Stomach (tissue), 9 donors: ENCODE results near the gene FRY. TPM values are rescaled to one million over a fixed set of nuclear protein-coding genes. Genes with fewer than 3 reads are reported as not detected.

Experiments
- DNase-seq, 2 donors: peaks; one replicate each; pipeline versions ENCODE4 v3.0.0 to v3.0.0-alpha.2; 2013 to 2019
- H3K27ac ChIP-seq, 5 donors: fragments of 200-600 bp in 4 of 5; sonication (generic) in 4 of 5; one replicate each; pipeline ENCODE4 v1.5.1; 2013 to 2019; ENCODE audit warnings: mild to moderate bottlenecking in 1 of 5, moderate library complexity in 1 of 5
- H3K27me3 ChIP-seq, 3 donors: fragments of 200-600 bp; sonication (generic); one replicate each; pipeline ENCODE4 v1.5.1; 2017 to 2019; ENCODE audit warnings: mixed run types in 1 of 3
- H3K36me3 ChIP-seq, 4 donors: fragments of 200-600 bp; sonication (generic); 1 replicate in 3 of 4; 2 replicates in 1 of 4; pipeline ENCODE4 v1.5.1; 2016 to 2019
- H3K4me1 ChIP-seq, 4 donors: fragments of 200-600 bp; sonication (generic); one replicate each; pipeline ENCODE4 v1.5.1; 2016 to 2019
- H3K4me3 ChIP-seq, 4 donors: fragments of 200-600 bp; sonication (generic) in 3 of 4; one replicate each; pipeline ENCODE4 v1.5.1; 2016 to 2019; ENCODE audit warnings: mild to moderate bottlenecking in 1 of 4
- H3K9me3 ChIP-seq, 4 donors: fragments of 200-600 bp; sonication (generic); one replicate each; pipeline ENCODE4 v1.5.1; 2016 to 2019
- CTCF ChIP-seq, 7 experiments: fragments of 450-650 bp in 4 of 7; fragments of 200-600 bp in 3 of 7; sonication (generic) in 3 of 7; IDR thresholded peaks; one replicate each; pipeline ENCODE4 v1.5.1; 2016 to 2019; ENCODE audit warnings: antibody characterized with exemption in 7 of 7, control low read depth in 2 of 7, mild to moderate bottlenecking in 1 of 7
- EP300 ChIP-seq: sonication (generic); formaldehyde crosslinking; IDR thresholded peaks from one replicate; pipeline ENCODE4 v1.6.1; 2017; ENCODE audit warnings: antibody characterized with exemption
- POLR2A ChIP-seq, 4 donors: fragments of 450-650 bp; IDR thresholded peaks; one replicate each; pipeline ENCODE4 v1.6.1; 2016; ENCODE audit warnings: antibody characterized with exemption in 4 of 4, control low read depth in 2 of 4, mild to moderate bottlenecking in 1 of 4, moderate library complexity in 1 of 4
- POLR2AphosphoS5 ChIP-seq, 3 donors: sonication (generic); formaldehyde crosslinking; IDR thresholded peaks; one replicate each; pipeline ENCODE4 v1.6.1; 2016; ENCODE audit warnings: antibody characterized with exemption in 3 of 3
- WGBS, 5 donors: extraction: QIAGEN DNeasy Blood & Tissue Kit in 3 of 5; methylation state at CpG; one replicate each; pipeline versions ENCODE4 v1.1.5 to v1.1.7; 2013 to 2018; 5-methylcytosine and 5-hydroxymethylcytosine counted together
- intact Hi-C: fragments of 100-400 bp; cut with DNase I; formaldehyde crosslinking; loops from one replicate; pipeline ENCODE4 v1.15.1; 2023; ENCODE audit warnings: low total_unique reads
- polyA plus RNA-seq, 3 donors: library from polyadenylated mRNA; stranded (reverse); fragments of 200-250 nt; gene quantifications; one replicate each; pipeline ENCODE4 v1.2.3, GENCODE V29; 2013
- total RNA-seq, 5 donors: library from RNA; depleted of rRNA; stranded (reverse); fragments of >200 nt; gene quantifications; one replicate each; pipeline versions ENCODE4 v1.1.0 to v1.2.3, GENCODE V29; 2014 to 2016
- donor health status: healthy with polysubstance abuse.
- donor health status: Bipolar disorder and iron deficiency.
- donor health status: healthy.

Gene FRY
- total and polyA plus RNA-seq, 8 donors, result 3.5 to 97.1 (median 16.4) TPM

GRCh38 chr13:32237681-32238080, 206.1 kb downstream of the FRY start:
- 87 to 97% (median 93%) methylated on average over 6 of the region's 6 CpGs for whole genome bisulfite sequencing, 5 donors
- DNase-seq, result no peak
- Histone ChIP-seq H3K9me3 (no peaks in the 10 kb centered on the region), H3K36me3 (peaks cover 0 to 69% (median 55%) of the 10 kb centered on the region in 4 donors), H3K4me1 (peaks cover 0 to 19% (median 6%) of the 10 kb centered on the region in 4 donors), H3K27ac (no peak overlapping the region), H3K27me3 (no peaks in the 10 kb centered on the region), H3K4me3 (no peak overlapping the region)
- intact Hi-C loops, result no loop called here
- no peak for TF ChIP-seq POLR2A (IDR thresholded peaks at IDR 0.05)
- no peak for TF ChIP-seq EP300
- no peak for TF ChIP-seq CTCF (IDR thresholded peaks at IDR 0.05)
- TF ChIP-seq POLR2AphosphoS5 (IDR thresholded peaks at IDR 0.05), result no peak

GRCh38 chr13:32243695-32244094, 212.1 kb downstream of the FRY start:
- no peak for TF ChIP-seq POLR2A (IDR thresholded peaks at IDR 0.05)
- TF ChIP-seq CTCF (IDR thresholded peaks at IDR 0.05), result no peak
- no peak for TF ChIP-seq POLR2AphosphoS5 (IDR thresholded peaks at IDR 0.05)
- TF ChIP-seq EP300, result no peak
- Histone ChIP-seq H3K4me3 (no peak overlapping the region), H3K27me3 (no peaks in the 10 kb centered on the region), H3K36me3 (peaks cover 4 to 38% (median 31%) of the 10 kb centered on the region in 4 donors), H3K4me1 (peaks cover 5 to 23% (median 11%) of the 10 kb centered on the region in 4 donors), H3K9me3 (no peaks in the 10 kb centered on the region), H3K27ac (no peak overlapping the region)
- WGBS, 5 donors, result 90 to 95% (median 93%) methylated on average over 5 of the region's 5 CpGs
- no peak for DNase-seq
- intact Hi-C loops, result no loop called here

GRCh38 chr13:32245555-32245954, 214.0 kb downstream of the FRY start:
- no peak for TF ChIP-seq POLR2AphosphoS5 (IDR thresholded peaks at IDR 0.05)
- TF ChIP-seq CTCF (IDR thresholded peaks at IDR 0.05), result no peak
- TF ChIP-seq EP300, result no peak
- TF ChIP-seq POLR2A (IDR thresholded peaks at IDR 0.05), result no peak
- 75 to 81% (median 77%) methylated on average over 5 of the region's 5 CpGs for WGBS, 5 donors
- intact Hi-C loops, result no loop called here

GRCh38 chr13:32246468-32246867, 214.9 kb downstream of the FRY start:
- H3K9me3 ChIP-seq, result no peaks in the 10 kb centered on the region
- H3K27ac ChIP-seq, result no peak overlapping the region
- H3K4me1 ChIP-seq, result peaks cover 5 to 25% (median 11%) of the 10 kb centered on the region in 4 donors
- TF ChIP-seq CTCF (IDR thresholded peaks at IDR 0.05) (peak in 5 of 7 experiments; percentile 54 to 76 (median 72)), POLR2A (IDR thresholded peaks at IDR 0.05) (no peak), POLR2AphosphoS5 (IDR thresholded peaks at IDR 0.05) (peak in 1 of 3 donors; percentile 28)
- no peaks in the 10 kb centered on the region for H3K27me3 ChIP-seq
- 53 to 60% (median 59%) methylated on average over 2 of the region's 2 CpGs for WGBS, 5 donors
- peak; percentile 68 to 74 for DNase-seq
- no peak overlapping the region for H3K4me3 ChIP-seq
- peaks cover 4 to 26% (median 22%) of the 10 kb centered on the region in 4 donors for H3K36me3 ChIP-seq
- intact Hi-C loops, result no loop called here

More at GRCh38 chr13:32245555-32245954, 214.0 kb downstream of the FRY start:
- Histone ChIP-seq H3K4me1 (peaks cover 5 to 25% (median 11%) of the 10 kb centered on the region in 4 donors), H3K9me3 (no peaks in the 10 kb centered on the region), H3K4me3 (no peak overlapping the region), H3K27ac (no peak overlapping the region), H3K36me3 (peaks cover 4 to 31% (median 28%) of the 10 kb centered on the region in 4 donors), H3K27me3 (no peaks in the 10 kb centered on the region)
- DNase-seq, result no peak
